HG02973 (cell line): ENCODE results near the gene ASTN2.

Experiments
- ATAC-seq: cut with Tn5 transposase; IDR thresholded peaks from one replicate; pipeline ENCODE4 v1.9.1; 2021; ENCODE audit warnings: moderate library complexity; ENCODE audit not compliant: unreplicated experiment

Gene ASTN2

GRCh38 chr9:116499986-116500871, 914.6 kb downstream of the ASTN2 start:
- ATAC-seq, result no peak

- no peak for ATAC-seq
These were observed 915.4 kb downstream of the ASTN2 start for GRCh38 chr9:116499434-116499833.

- no peak for ATAC-seq
These were observed 917.6 kb downstream of the ASTN2 start for GRCh38 chr9:116497095-116497890.

- no peak for ATAC-seq
These were observed 918.7 kb downstream of the ASTN2 start for GRCh38 chr9:116496167-116496566.

- ATAC-seq, result no peak
These were observed 919.1 kb downstream of the ASTN2 start for GRCh38 chr9:116495725-116496124.

- peak; percentile 82 for ATAC-seq
These were observed 919.8 kb downstream of the ASTN2 start for GRCh38 chr9:116494815-116495634.

- ATAC-seq, result no peak
These were observed 921.5 kb downstream of the ASTN2 start for GRCh38 chr9:116493183-116493860.

- no peak for ATAC-seq
These were observed 923.2 kb downstream of the ASTN2 start for GRCh38 chr9:116491659-116492058.

- ATAC-seq, result no peak
These were observed 923.6 kb downstream of the ASTN2 start for GRCh38 chr9:116491219-116491618.

GRCh38 chr9:116490321-116490720, 924.5 kb downstream of the ASTN2 start:
- ATAC-seq, result no peak

- ATAC-seq, result no peak
These were observed 926.5 kb downstream of the ASTN2 start for GRCh38 chr9:116488373-116488772.

- no peak for ATAC-seq
These were observed 930.3 kb downstream of the ASTN2 start for GRCh38 chr9:116484492-116485061.

GRCh38 chr9:116483622-116484491, 931.0 kb downstream of the ASTN2 start:
- ATAC-seq, result no peak

GRCh38 chr9:116482740-116483139, 932.1 kb downstream of the ASTN2 start:
- no peak for ATAC-seq

GRCh38 chr9:116480700-116481099, 934.2 kb downstream of the ASTN2 start:
- no peak for ATAC-seq

GRCh38 chr9:116479967-116480366, 934.9 kb downstream of the ASTN2 start:
- ATAC-seq, result no peak

- no peak for ATAC-seq
These were observed 935.8 kb downstream of the ASTN2 start for GRCh38 chr9:116479056-116479544.

- ATAC-seq, result no peak
These were observed 937.2 kb downstream of the ASTN2 start for GRCh38 chr9:116477584-116478141.

- no peak for ATAC-seq
These were observed 937.9 kb downstream of the ASTN2 start for GRCh38 chr9:116476935-116477381.
